Mesendoderm (in vitro differentiated cells): ENCODE measurements around the gene CUEDC1.

Experiments used
- DNase-seq: peaks from one replicate; pipeline ENCODE4 v3.0.0; 2013
- H2AK5ac ChIP-seq: 2 replicates; pipeline ENCODE4 v1.6.1; 2013; ENCODE audit warnings: low read length, inconsistent platforms
- H2BK120ac ChIP-seq: 2 replicates; pipeline ENCODE4 v1.6.1; 2013; ENCODE audit warnings: low read depth, mild to moderate bottlenecking, low read length, moderate library complexity, mixed read lengths
- H2BK15ac ChIP-seq: replicated peaks from 2 replicates; pipeline ENCODE4 v1.6.1; 2013; ENCODE audit warnings: low read depth, mild to moderate bottlenecking, moderate library complexity
- H2BK5ac ChIP-seq: 2 replicates; pipeline ENCODE4 v1.6.1; 2013; ENCODE audit warnings: low read length, inconsistent platforms
- H3K18ac ChIP-seq: 2 replicates; pipeline ENCODE4 v1.6.1; 2013; ENCODE audit warnings: mild to moderate bottlenecking, low read length, mixed read lengths
- H3K23ac ChIP-seq: one replicate; pipeline ENCODE4 v1.6.1; 2013; ENCODE audit warnings: low read length
- H3K27ac ChIP-seq: 2 replicates; pipeline ENCODE4 v1.5.1; 2013; ENCODE audit warnings: low read depth, mild to moderate bottlenecking, inconsistent platforms, low read length, moderate library complexity
- H3K27me3 ChIP-seq: 2 replicates; pipeline ENCODE4 v1.6.1; 2013; ENCODE audit warnings: low read length, control low read depth, mild to moderate bottlenecking, inconsistent platforms; ENCODE audit not compliant: insufficient read depth, poor library complexity
- H3K36me3 ChIP-seq: 2 replicates; pipeline ENCODE4 v1.6.1; 2013; ENCODE audit warnings: low read length, inconsistent platforms; ENCODE audit not compliant: control insufficient read depth, insufficient read depth
- H3K4ac ChIP-seq: one replicate; pipeline ENCODE4 v1.6.1; 2013; ENCODE audit warnings: low read depth, mild to moderate bottlenecking, low read length, moderate library complexity
- H3K4me1 ChIP-seq: 2 replicates; pipeline ENCODE4 v1.6.1; 2013; ENCODE audit warnings: low read depth, low read length, inconsistent platforms; ENCODE audit not compliant: control insufficient read depth
- H3K4me2 ChIP-seq: 2 replicates; pipeline ENCODE4 v1.6.1; 2013; ENCODE audit warnings: low read length
- H3K4me3 ChIP-seq: 2 replicates; pipeline ENCODE4 v1.5.1; 2013; ENCODE audit warnings: mild to moderate bottlenecking, low read length
- H3K56ac ChIP-seq: one replicate; pipeline ENCODE4 v1.6.1; 2013; ENCODE audit warnings: low read length
- H3K79me1 ChIP-seq: 2 replicates; pipeline ENCODE4 v1.6.1; 2013; ENCODE audit warnings: low read length, inconsistent platforms
- H3K79me2 ChIP-seq: 2 replicates; pipeline ENCODE4 v1.6.1; 2013; ENCODE audit warnings: mild to moderate bottlenecking, low read length; ENCODE audit not compliant: control insufficient read depth, insufficient read depth
- H3K9ac ChIP-seq: 2 replicates; pipeline ENCODE4 v1.6.1; 2013; ENCODE audit warnings: low read length, inconsistent platforms
- H4K5ac ChIP-seq: one replicate; pipeline ENCODE4 v1.6.1; 2013; ENCODE audit warnings: low read length
- H4K8ac ChIP-seq: one replicate; pipeline ENCODE4 v1.6.1; 2013; ENCODE audit warnings: low read depth, mild to moderate bottlenecking, control low read depth, low read length, moderate library complexity
- WGBS: extraction: QIAGEN DNeasy Blood & Tissue Kit; methylation state at CpG from one replicate; pipeline ENCODE4 v1.1.7; 2013; ENCODE audit warnings: low lambda C conversion rate, missing lambda C conversion rate; ENCODE audit not compliant: insufficient coverage; ENCODE audit errors: extremely low coverage; 5-methylcytosine and 5-hydroxymethylcytosine counted together

The CUEDC1 gene

DNA sequence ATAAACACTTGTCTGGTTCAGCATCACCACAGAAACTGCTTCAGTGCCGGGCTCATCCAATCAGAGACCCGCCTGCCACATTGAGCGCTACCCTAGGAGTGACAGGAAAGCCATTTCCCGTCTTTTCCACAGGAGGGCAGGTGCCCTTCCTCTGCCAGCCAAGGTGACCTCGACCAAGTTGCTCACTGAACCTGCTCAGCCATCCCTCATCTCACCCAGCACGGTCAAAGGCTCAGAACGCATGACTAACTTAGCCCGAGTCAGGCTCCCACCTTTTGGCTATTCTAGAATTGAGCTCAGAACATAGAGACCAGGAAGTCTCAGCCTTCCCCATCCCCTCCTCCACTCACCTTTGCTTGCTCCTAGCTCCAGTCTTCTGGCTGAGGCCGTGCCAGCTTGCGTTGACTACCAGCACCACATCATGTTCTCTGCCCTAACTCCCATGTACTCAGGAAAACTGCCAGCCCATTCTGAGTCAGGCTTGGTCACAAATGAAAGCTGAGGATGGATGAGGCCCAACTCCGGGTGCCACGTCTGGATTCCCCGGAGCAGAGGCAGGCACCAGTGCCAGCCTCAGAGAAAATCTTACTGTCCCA lies 121.0 kb downstream of the CUEDC1 start:
- no peak overlapping the region for H3K4ac ChIP-seq
- no peak overlapping the region for H4K8ac ChIP-seq
- DNase-seq = peak; percentile 66
- no peaks in the 10 kb centered on the region for H3K27me3 ChIP-seq
- H3K27ac ChIP-seq = no peak overlapping the region
- H3K18ac ChIP-seq = no peak overlapping the region
- H3K79me2 ChIP-seq = no peaks in the 10 kb centered on the region
- no peak overlapping the region for H3K9ac ChIP-seq
- WGBS = no CpG with 5 or more reads among the region's 13 CpGs
- H2BK5ac ChIP-seq = no peak overlapping the region
- H3K4me2 ChIP-seq = no peak overlapping the region
- H3K4me3 ChIP-seq = no peak overlapping the region
- no peak overlapping the region for H4K5ac ChIP-seq
- no peak overlapping the region for H2BK15ac ChIP-seq
- H3K79me1 ChIP-seq = no peaks in the 10 kb centered on the region
- no peak overlapping the region for H3K23ac ChIP-seq
- peaks cover 6% of the 10 kb centered on the region for H3K4me1 ChIP-seq
- peaks cover 7% of the 10 kb centered on the region for H3K36me3 ChIP-seq
- H3K56ac ChIP-seq = no peak overlapping the region
- no peak overlapping the region for H2AK5ac ChIP-seq
- no peak overlapping the region for H2BK120ac ChIP-seq

DNA sequence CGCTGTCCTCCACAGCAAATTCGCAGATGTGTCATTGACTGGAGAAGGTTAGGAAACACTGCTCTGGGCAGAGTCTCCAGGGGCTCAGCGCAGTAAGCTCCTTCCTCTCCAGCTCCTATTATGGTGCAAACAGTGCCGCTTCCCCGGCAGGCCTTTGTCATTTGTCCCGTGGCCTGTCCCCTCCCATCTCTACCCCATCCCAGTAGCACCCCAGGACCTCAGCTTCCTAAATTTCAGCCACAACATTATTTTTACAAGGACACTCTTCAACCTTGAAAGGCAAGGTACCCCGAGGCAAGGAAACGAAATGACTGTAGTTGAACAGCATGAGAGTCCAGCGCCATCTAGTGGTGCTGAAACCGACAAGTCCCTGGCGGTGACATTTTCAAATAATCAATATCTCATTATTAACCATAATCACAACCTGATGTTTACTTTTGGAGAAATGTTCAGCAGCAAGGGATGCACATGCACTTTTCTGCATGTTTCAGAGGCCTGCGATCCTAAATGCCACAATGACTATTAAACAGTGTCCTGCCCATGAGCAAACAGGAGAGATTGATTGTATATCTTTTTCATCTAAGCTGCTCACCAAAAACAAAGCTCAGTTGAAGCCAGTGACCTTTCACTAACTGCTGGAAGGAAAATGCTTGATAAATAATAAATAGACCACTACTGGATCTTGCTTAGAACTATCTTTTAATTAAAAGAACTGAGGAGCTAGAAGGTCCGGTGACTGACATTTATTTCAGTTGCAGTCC lies 121.9 kb downstream of the CUEDC1 start:
- Histone ChIP-seq H2BK5ac (no peak overlapping the region), H3K27ac (peak overlapping the region; percentile 21), H2BK120ac (no peak overlapping the region), H3K18ac (no peak overlapping the region), H2AK5ac (no peak overlapping the region), H3K4me2 (peak overlapping the region; percentile 35), H3K27me3 (no peaks in the 10 kb centered on the region), H3K23ac (no peak overlapping the region), H3K4ac (no peak overlapping the region), H3K36me3 (peaks cover under 1% of the 10 kb centered on the region), H3K79me1 (no peaks in the 10 kb centered on the region), H3K9ac (peak overlapping the region; percentile 54), H4K8ac (no peak overlapping the region), H3K4me1 (peaks cover 6% of the 10 kb centered on the region), H3K79me2 (no peaks in the 10 kb centered on the region), H4K5ac (no peak overlapping the region), H3K4me3 (no peak overlapping the region), H2BK15ac (no peak overlapping the region), H3K56ac (peak overlapping the region; percentile 71)
- peak; percentile 86 for DNase-seq
- no CpG with 5 or more reads among the region's 13 CpGs for WGBS

DNA sequence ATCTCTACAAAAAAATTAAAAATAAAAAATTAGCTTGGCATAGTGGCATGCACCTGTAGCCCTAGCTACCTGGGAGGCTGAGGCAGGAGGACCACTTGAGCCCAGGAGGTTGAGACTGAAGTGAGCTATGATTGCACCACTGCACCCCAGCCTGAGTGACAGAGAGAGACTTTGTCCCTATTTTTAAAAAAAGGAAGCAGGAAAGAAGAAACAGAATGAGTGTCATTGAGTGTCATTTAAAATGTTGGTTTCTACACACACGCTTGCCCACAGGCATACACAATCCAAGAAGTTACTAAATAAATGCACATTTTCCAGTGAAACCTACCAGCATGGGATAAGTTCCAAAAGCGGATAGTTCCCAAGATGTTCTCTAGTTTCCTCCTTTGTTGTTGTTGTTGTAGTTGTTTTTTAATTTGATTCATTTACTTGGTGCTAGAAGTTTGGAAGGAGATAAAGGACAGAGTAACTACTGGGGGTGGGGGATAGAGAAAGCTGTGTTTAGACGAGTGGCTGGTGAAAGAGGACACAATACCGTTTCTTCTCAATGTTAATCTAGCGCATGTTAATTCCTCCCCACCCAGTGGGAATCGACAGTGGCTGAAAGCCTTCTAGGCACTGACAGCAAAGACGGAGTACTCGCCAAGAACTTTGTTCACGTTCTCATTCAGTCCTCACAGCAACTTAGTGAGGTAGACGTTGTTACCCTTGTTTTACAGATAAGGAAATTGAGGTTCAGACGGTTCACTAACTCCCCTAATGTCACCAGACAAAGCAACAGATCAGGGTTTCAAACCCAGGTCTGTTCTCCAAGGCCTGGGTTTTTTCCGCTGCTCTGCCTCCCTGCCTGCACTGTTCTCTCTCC lies 122.7 kb downstream of the CUEDC1 start:
- Histone ChIP-seq H3K23ac (no peak overlapping the region), H3K27ac (peak overlapping the region; percentile 21), H4K5ac (no peak overlapping the region), H3K4me2 (peak overlapping the region; percentile 5), H3K56ac (peak overlapping the region; percentile 71), H2BK120ac (no peak overlapping the region), H2BK5ac (no peak overlapping the region), H4K8ac (no peak overlapping the region), H3K18ac (no peak overlapping the region), H3K36me3 (no peaks in the 10 kb centered on the region), H3K79me2 (no peaks in the 10 kb centered on the region), H3K4ac (no peak overlapping the region), H3K4me3 (no peak overlapping the region), H2AK5ac (no peak overlapping the region), H3K9ac (peak overlapping the region; percentile 54), H3K27me3 (no peaks in the 10 kb centered on the region), H3K4me1 (peaks cover 6% of the 10 kb centered on the region), H3K79me1 (no peaks in the 10 kb centered on the region), H2BK15ac (no peak overlapping the region)
- no peak for DNase-seq
- WGBS = no CpG with 5 or more reads among the region's 12 CpGs

DNA sequence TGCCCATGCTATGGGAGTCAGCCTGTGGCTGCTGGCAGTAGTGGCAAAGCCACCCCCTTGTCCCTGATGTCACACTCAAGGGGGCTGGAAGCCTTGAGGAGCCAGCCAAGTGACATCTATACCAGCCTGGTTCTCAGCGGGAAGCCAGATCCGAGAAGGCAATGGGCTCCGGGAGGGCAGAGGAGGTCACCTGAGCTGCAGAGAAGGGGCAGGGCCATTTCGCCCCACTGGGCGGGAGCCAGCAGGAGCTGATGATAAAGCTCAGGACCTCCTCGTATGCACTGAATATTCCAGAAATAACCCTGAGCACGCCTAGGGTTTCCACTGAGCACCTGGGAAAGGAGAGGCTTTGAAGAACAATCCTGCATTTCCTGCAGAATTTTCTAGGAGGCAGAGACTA lies 124.3 kb downstream of the CUEDC1 start:
- Histone ChIP-seq H2BK15ac (no peak overlapping the region), H3K36me3 (no peaks in the 10 kb centered on the region), H3K79me2 (no peaks in the 10 kb centered on the region), H3K18ac (no peak overlapping the region), H2BK120ac (no peak overlapping the region), H3K79me1 (no peaks in the 10 kb centered on the region), H3K4ac (no peak overlapping the region), H3K23ac (no peak overlapping the region), H3K4me1 (peaks cover 6% of the 10 kb centered on the region), H3K4me2 (no peak overlapping the region), H3K56ac (no peak overlapping the region), H3K9ac (no peak overlapping the region), H3K27ac (no peak overlapping the region), H2AK5ac (no peak overlapping the region), H2BK5ac (no peak overlapping the region), H4K5ac (no peak overlapping the region), H3K4me3 (no peak overlapping the region), H3K27me3 (no peaks in the 10 kb centered on the region), H4K8ac (no peak overlapping the region)
- DNase-seq = peak; percentile 48
- no CpG with 5 or more reads among the region's 7 CpGs for WGBS

DNA sequence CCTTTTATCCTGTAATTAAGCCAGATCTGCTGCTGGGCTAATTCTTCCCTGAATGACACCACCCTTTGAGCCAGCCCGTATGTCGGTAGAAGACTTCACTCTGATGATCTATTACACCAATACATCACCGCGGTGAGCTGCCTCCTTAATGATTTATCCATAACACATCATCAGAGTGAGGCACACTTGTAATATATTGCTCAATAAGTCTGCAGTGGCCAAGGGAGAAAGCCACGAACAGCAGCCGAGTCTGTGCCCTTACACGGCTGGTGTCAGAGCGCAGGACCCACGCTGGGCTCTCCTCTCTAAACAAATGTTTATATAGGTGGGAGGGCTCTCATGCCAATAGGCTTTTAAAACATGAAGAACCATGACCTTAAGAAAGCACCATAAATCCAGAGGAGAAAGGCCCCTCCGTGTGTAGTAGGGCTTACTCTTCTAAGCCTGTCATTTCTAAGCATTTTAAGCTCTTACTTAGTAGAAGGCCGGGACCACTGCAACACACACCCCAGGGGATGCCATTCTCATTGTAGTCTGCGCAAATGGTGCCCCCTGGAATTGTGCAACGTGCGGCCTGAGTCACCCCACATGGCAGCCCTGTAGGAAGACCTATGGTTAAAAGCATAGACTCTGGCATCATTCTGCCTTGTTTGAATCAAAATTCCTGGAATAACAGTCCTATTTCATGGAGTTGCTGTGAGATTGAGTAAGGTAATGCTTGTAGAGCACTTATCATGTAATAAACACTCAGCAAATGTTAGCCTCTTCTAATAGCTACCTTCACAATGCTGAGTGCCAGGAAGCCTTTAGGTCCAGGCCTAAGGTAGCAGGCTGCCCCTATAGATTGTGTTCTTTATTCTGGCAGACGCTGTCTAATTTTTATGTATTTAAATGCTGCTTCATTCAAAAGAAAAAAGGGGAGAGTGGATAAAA lies 131.5 kb downstream of the CUEDC1 start:
- no peak overlapping the region for H3K9ac ChIP-seq
- no peak overlapping the region for H3K4me3 ChIP-seq
- H3K36me3 ChIP-seq = no peaks in the 10 kb centered on the region
- no peak overlapping the region for H3K4ac ChIP-seq
- no peaks in the 10 kb centered on the region for H3K4me1 ChIP-seq
- no peaks in the 10 kb centered on the region for H3K79me2 ChIP-seq
- no peak overlapping the region for H3K18ac ChIP-seq
- H3K27ac ChIP-seq = no peak overlapping the region
- H2BK120ac ChIP-seq = no peak overlapping the region
- H2BK15ac ChIP-seq = no peak overlapping the region
- H3K27me3 ChIP-seq = no peaks in the 10 kb centered on the region
- no peak for DNase-seq
- WGBS = no CpG with 5 or more reads among the region's 15 CpGs
- H2BK5ac ChIP-seq = no peak overlapping the region
- H4K5ac ChIP-seq = no peak overlapping the region
- H3K56ac ChIP-seq = no peak overlapping the region
- no peaks in the 10 kb centered on the region for H3K79me1 ChIP-seq
- H3K4me2 ChIP-seq = no peak overlapping the region
- no peak overlapping the region for H4K8ac ChIP-seq
- H2AK5ac ChIP-seq = no peak overlapping the region
- H3K23ac ChIP-seq = no peak overlapping the region
